Measurements from ENCODE around the gene VPS4B. TPM values are rescaled to one million over a fixed set of nuclear protein-coding genes. Genes with fewer than 3 reads are reported as not detected.

VPS4B gene
- total and polyA plus RNA-seq, 10 of the 15 experiments (the other 5 are each of a cell fraction or from before 2014, with no cell fraction given) = 21.4 to 37.6 (median 29.8) TPM

DNA sequence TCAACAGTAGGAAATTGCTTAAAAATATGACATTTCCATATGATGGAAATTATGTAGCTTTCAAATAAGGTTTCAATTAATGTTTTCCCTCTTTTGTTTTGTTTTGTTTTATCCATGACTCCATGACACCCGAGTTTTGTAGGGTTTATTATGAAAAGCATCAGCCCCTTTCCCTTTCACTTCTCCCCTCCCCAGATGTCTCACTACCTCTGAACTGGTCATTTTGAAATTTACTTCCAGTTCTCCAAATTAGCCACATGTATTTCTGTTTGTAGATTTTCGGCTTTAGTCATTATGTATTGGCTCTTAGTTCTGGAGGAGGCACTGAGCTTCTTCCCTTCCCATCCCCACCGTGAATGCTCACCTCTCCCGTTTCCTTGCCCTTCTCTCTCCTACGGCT lies 18.6 kb upstream of the VPS4B start:
- Histone ChIP-seq H3K4me2 (ENCODE audit: control insufficient read depth, insufficient read depth) (no peak overlapping the region), H3K27ac (ENCODE audit: control insufficient read depth, insufficient read depth) (no peak overlapping the region), H3K9ac (ENCODE audit: control insufficient read depth, insufficient read depth, low read length) (no peak overlapping the region), H3K4me3 (no peak overlapping the region), H3K4me1 (ENCODE audit: control insufficient read depth, insufficient read depth, low read length) (no peaks in the 10 kb centered on the region), H4K20me1 (ENCODE audit: control insufficient read depth, insufficient read depth) (no peaks in the 10 kb centered on the region), H2AFZ (ENCODE audit: control insufficient read depth, low read depth, low read length) (no peak overlapping the region), H3K79me2 (ENCODE audit: control insufficient read depth, insufficient read depth, low read length) (no peaks in the 10 kb centered on the region), H3K9me3 (replicated peaks; ENCODE audit: control insufficient read depth, insufficient read depth, low read length) (no peaks in the 10 kb centered on the region), H3K36me3 (ENCODE audit: control insufficient read depth in 2 of 2, insufficient read depth in 2 of 2, low read length in 1 of 2) (no peaks in the 10 kb centered on the region), H3K27me3 (replicated peaks in 1 of 2; ENCODE audit: control insufficient read depth in 2 of 2, insufficient read depth in 2 of 2, low read length in 1 of 2) (no peaks in the 10 kb centered on the region)
- intact Hi-C loops (cut with micrococcal nuclease; ENCODE audit: unreplicated experiment) = no loop called here
- CTCF ChIA-PET = interaction anchor here (0.6 to 7.1 kb wide), 12 partner anchors 10 to 1127 kb away, joined by 3 to 140 read pairs (median 14); no protein-coding TSS in a partner anchor
- in situ Hi-C loops (cut with MboI) = loop anchor here (5.0 kb wide), 1 partner anchor 424 kb away; no protein-coding TSS in a partner anchor
- POLR2A ChIA-PET = interaction anchor here (1.0 kb wide), 1 partner anchor 32 kb away, joined by 3 read pairs; no protein-coding TSS in a partner anchor
- 16% methylated on average over 5 of the region's 5 CpGs for WGBS (ENCODE audit: insufficient coverage, insufficient replicate concordance, low lambda C conversion rate, missing lambda C conversion rate)
- DNase-seq (ENCODE audit: low read depth, low spot score) = no peak
- SMC1A ChIA-PET (ENCODE audit: uncharacterized antibody, unreplicated experiment) = interaction anchor here (1.4 to 2.6 kb wide), 5 partner anchors 17 to 423 kb away, joined by 4 to 17 read pairs (median 6); no protein-coding TSS in a partner anchor
- BruUV-seq (replicated peaks) = no TSS peak
- RAD21 ChIA-PET (ENCODE audit: unreplicated experiment) = interaction anchor here (0.7 to 3.4 kb wide), 3 partner anchors 416 to 803 kb away, joined by 3 to 22 read pairs (median 11); no protein-coding TSS in a partner anchor
- FAIRE-seq = no peak
- ATAC-seq = peak; percentile 68
- TF ChIP-seq EED (IDR thresholded peaks at IDR 0.05; ENCODE audit: low read depth) (peak; percentile 23; the same call in 1 of the 2 replicates), RUNX3 (IDR thresholded peaks at IDR 0.05; ENCODE audit: low read length) (0 out of 2 replicates have a peak, but pooled peaks have one; percentile 14), JUNB (IDR thresholded peaks at IDR 0.05) (peak; percentile 27; the same call in 1 of the 2 replicates), IKZF2 (IDR thresholded peaks at IDR 0.05) (0 out of 4 replicates have a peak, but pooled peaks of 1 of the 2 experiments have one; percentile 24), JUND (IDR thresholded peaks at IDR 0.05; ENCODE audit: low read depth, low read length) (no peak), SPI1 (IDR thresholded peaks at IDR 0.05; ENCODE audit: borderline replicate concordance, insufficient read depth, low read depth, low read length) (peak; percentile 67; the same call in 1 of the 2 replicates), HDAC2 (IDR thresholded peaks at IDR 0.05) (no peak)

Data from GM12878 (cell line).